Stimulated activated CD4-positive, alpha-beta T cell treated with anti-CD3 and anti-CD28 coated beads, Interleukin-4, amount 100 ng/mL, for 4 hours (primary cell): ENCODE data around the gene ANKRD36C.
"Not testable (repeated sequence)": the region's sequence is repeated elsewhere in the genome, so short reads cannot be mapped to it uniquely, and the experiment has no call there.

Experiments used
- DNase-seq, 2 experiments: peaks; one replicate each; pipeline ENCODE4 v3.0.0-alpha.2; 2020

The ANKRD36C gene

GRCh38 chr2:95796249-95797099 lies 195.2 kb downstream of the ANKRD36C start:
- not testable (repeated sequence) for DNase-seq

- DNase-seq: not testable (repeated sequence)
These were observed 197.7 kb downstream of the ANKRD36C start for GRCh38 chr2:95793970-95794369.

GRCh38 chr2:95790180-95790579 lies 201.4 kb downstream of the ANKRD36C start:
- DNase-seq: not testable (repeated sequence)

- DNase-seq: not testable (repeated sequence)
These were observed 202.2 kb downstream of the ANKRD36C start for GRCh38 chr2:95789385-95789784.

- DNase-seq: not testable (repeated sequence)
These were observed 203.0 kb downstream of the ANKRD36C start for GRCh38 chr2:95788642-95789041.
